Measurements from ENCODE around the gene FAN1.

FAN1 gene

GRCh38 chr15:30921106-30921505 is 17.4 kb downstream of the FAN1 start:
- DNase-seq (ENCODE audit: low read depth) = no peak

GRCh38 chr15:30921781-30922479 is 18.2 kb downstream of the FAN1 start:
- DNase-seq (ENCODE audit: low read depth) = no peak

- no peak for DNase-seq (ENCODE audit: low read depth)
These were observed 19.0 kb downstream of the FAN1 start for GRCh38 chr15:30922480-30923311.

DNA sequence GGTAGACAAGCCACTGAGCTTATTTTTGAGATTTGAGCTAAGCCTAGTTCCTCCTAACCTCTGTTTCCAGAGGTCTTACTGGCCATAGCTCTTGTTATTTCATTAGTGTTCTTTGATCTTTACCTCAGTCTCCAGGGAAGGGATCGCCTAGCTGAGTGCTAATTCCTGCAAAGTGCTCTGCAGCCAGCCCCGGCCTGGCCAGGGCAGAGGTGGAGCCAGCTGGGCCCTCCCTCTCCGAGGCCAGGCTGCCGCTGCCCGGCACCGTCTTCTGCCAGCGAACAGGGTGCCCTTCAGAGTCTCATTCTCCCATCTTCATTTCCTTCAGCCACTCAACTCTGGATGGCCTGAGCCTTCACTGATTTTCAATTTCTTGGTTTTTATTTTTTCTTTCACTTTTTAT is 19.7 kb downstream of the FAN1 start:
- no peak for DNase-seq (ENCODE audit: low read depth)

- DNase-seq (ENCODE audit: low read depth) = no peak
These were observed 20.6 kb downstream of the FAN1 start for GRCh38 chr15:30924353-30924752.

GRCh38 chr15:30925686-30926085 is 22.0 kb downstream of the FAN1 start:
- DNase-seq (ENCODE audit: low read depth) = no peak

- DNase-seq (ENCODE audit: low read depth) = no peak
These were observed 22.4 kb downstream of the FAN1 start for GRCh38 chr15:30926161-30926560.

DNA sequence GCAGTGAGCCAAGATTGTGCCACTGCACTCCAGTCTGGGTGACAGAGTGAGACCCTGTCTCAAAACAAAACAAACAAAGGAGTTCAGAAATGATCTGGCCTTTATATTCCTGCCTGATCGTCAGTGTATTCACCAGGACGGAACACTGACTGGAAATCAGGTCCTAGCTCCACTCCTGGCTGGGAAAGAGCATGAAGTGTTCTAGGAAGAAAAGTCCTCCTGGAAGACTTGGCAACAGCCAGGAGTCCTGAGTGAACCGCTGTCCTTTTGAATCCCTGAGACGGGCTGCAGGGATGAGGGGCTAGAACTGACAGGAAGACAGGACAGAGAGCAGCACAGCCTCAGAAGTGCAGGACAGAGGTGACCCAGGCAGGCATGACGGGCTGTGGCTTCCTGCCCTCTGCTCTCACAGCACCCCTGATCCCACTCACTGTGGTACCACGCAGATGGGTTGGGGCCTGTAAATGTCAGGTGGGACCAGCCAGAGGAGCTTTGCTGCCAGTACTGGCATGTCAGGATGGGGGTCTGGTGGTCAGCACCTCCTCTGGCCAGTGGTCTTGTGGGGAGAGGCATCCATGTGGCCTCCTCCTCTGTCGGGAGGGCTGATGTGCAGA is 23.5 kb downstream of the FAN1 start:
- DNase-seq (ENCODE audit: low read depth) = no peak

DNA sequence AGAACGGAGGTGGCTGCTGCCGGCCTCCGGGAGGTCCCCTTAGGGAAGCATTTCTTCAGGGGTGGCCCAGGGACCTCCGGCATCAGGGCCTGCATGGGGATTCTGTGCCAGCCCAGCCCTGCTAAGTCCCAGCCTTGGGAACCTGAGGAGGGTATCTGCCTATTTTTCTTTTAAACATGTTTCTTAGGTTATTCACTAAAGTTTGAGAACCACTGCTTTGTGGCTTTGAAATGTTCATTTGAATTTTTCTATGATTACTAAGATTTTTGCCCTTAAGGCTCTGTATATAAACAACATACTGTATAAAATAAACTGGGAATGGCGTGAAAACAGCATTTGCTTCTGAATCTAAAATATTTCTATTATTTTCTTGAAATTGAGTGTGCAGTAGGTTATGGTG is 24.4 kb downstream of the FAN1 start:
- no peak for DNase-seq (ENCODE audit: low read depth)

GRCh38 chr15:30929064-30929669 is 25.5 kb downstream of the FAN1 start:
- no peak for DNase-seq (ENCODE audit: low read depth)

GRCh38 chr15:30929982-30930381 is 26.3 kb downstream of the FAN1 start:
- no peak for DNase-seq (ENCODE audit: low read depth)

DNA sequence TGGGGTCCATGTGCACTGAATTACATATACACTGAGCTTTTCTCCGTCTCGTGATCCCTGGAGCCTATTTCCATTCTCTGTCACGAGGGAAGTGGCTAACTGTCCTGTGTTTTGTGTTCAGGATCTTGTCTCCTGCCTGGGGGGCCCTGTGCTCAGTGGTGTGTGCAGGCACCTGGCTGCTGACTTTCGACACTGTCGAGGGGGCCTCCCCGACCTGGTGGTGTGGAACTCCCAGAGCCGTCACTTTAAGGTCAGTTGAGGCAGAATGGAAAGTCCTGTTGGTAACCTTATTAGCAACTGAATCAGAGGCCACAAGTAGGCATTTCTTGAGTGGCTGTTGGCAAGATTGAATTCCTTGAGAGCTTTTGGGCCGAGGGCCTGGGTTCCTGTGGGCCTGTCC is 26.7 kb downstream of the FAN1 start:
- DNase-seq (ENCODE audit: low read depth) = no peak

DNA sequence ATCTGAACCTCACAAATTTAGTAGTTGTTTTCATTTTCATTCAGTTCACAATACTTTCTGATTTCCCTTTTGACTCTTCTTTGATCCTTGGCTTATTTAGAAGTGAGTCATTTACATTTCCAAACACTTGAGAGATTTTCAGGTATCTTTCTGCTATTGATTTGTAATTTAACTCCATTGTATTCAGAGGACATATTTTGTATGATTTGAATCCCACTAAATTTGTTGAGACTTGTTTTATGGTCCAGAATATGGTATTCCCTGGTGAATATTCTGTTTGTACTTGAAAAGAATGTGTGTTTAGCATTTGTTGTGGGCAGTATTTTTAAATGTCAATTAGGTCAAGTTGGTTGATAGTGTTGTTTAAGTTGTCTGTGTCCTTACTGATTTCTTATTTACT is 29.6 kb downstream of the FAN1 start:
- DNase-seq (ENCODE audit: low read depth) = no peak

- no peak for DNase-seq (ENCODE audit: low read depth)
These were observed 35.4 kb downstream of the FAN1 start for GRCh38 chr15:30939161-30939560.

- no peak for DNase-seq (ENCODE audit: low read depth)
These were observed 36.6 kb downstream of the FAN1 start for GRCh38 chr15:30940359-30940758.

GRCh38 chr15:30941520-30941919 is 37.8 kb downstream of the FAN1 start:
- DNase-seq (ENCODE audit: low read depth) = no peak

- DNase-seq (ENCODE audit: low read depth) = no peak
These were observed 40.1 kb downstream of the FAN1 start for GRCh38 chr15:30943654-30944335.

GRCh38 chr15:30953183-30953582 is 49.5 kb downstream of the FAN1 start:
- DNase-seq (ENCODE audit: low read depth) = no peak

DNA sequence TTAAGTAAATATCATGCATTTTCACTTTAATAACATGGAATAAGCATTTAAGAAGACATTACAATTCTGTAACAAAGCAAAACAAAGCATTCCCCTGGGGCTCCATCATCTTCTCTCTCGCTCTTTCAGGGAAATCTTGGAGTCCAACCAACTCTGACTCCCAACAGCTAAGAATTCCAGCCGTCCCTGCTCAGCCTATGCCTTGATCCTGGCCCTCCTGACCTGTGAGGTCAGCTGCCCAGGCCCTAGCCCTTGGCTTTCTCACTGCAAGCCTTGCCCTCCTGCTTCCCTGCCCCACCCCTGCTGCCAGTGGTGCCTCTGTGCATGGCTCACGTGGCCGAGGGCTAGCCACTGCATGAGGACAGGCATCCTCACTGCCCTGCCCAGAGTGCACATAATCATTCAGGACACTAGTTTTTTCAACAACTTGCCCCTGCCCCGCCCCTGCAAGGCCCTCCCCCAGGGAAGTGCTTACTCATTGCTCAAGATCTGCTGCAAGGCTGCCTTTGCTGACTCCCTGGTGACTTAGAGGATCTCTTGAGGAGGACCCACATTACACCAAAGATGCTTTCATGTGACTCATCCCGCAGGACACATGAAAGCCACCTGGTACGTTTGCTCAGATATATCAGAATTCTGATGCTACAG is 50.1 kb downstream of the FAN1 start:
- DNase-seq (ENCODE audit: low read depth) = peak; percentile 76

- no peak for DNase-seq (ENCODE audit: low read depth)
These were observed 51.0 kb downstream of the FAN1 start for GRCh38 chr15:30954674-30955073.

All from HS-27A (cell line).